GM19463 (cell line): ENCODE measurements around the gene LY6G5B.

Experiments
- ATAC-seq: cut with Tn5 transposase; IDR thresholded peaks from one replicate; pipeline ENCODE4 v1.9.1; 2021; ENCODE audit warnings: mild to moderate bottlenecking, moderate library complexity; ENCODE audit not compliant: unreplicated experiment

Gene LY6G5B

GRCh38 chr6:31713991-31714684, 44.4 kb downstream of the LY6G5B start:
- no peak for ATAC-seq

GRCh38 chr6:31715022-31715958, 45.5 kb downstream of the LY6G5B start, which contains the start of gene LY6G6D:
LY6G6D (plus strand) TSS chr6:31715348; CDS start chr6:31715356, 8 bp downstream.
- no peak for ATAC-seq

GRCh38 chr6:31717499-31718222, 47.9 kb downstream of the LY6G5B start:
- ATAC-seq, result no peak

GRCh38 chr6:31718265-31718664, 48.5 kb downstream of the LY6G5B start:
- no peak for ATAC-seq

- ATAC-seq, result no peak
Measured at GRCh38 chr6:31719001-31719400, 49.2 kb downstream of the LY6G5B start.

- ATAC-seq, result no peak
Measured at GRCh38 chr6:31720196-31720770, 50.5 kb downstream of the LY6G5B start.

GRCh38 chr6:31721351-31722020, 51.7 kb downstream of the LY6G5B start, which contains the start of gene LY6G6C:
LY6G6C (minus strand) TSS chr6:31721746; CDS start chr6:31721679, 67 bp downstream.
- no peak for ATAC-seq

- ATAC-seq, result no peak
Measured at GRCh38 chr6:31722173-31722572, 52.4 kb downstream of the LY6G5B start.
